ENCODE measurements around the gene RBM6. TPM values are rescaled to one million over a fixed set of nuclear protein-coding genes. Genes with fewer than 3 reads are reported as not detected.
A peak's percentile ranks its signal among the peaks of the same experiment; 100 is the strongest.

The RBM6 gene
- total and polyA plus RNA-seq, 2 experiments from 2014 or later = 66.6 to 97.6 TPM

- H3K4me3 Mint-ChIP-seq = peak overlapping the region; percentile 90
- H3K27me3 Mint-ChIP-seq (ENCODE audit: insufficient read depth, low read depth, poor library complexity) = peaks cover 11% of the 10 kb centered on the region
Observed at GRCh38 chr3:49928481-49929017, 11.4 kb upstream of the RBM6 start.

GRCh38 chr3:49929291-49930167 is 10.4 kb upstream of the RBM6 start, which contains the start of gene MON1A:
Gene MON1A, minus strand, starts transcription at chr3:49929811. Its CDS starts 16,465 bp downstream, at chr3:49913346.
- H3K27me3 ChIP-seq (ENCODE audit: insufficient read depth) = no peaks in the 10 kb centered on the region
- Mint-ChIP-seq H3K4me1 (peaks cover 23% of the 10 kb centered on the region), H3K27ac (peak within 1 kb of the TSS; percentile 95), H3K9me3 (no peaks in the 10 kb centered on the region), H3K36me3 (ENCODE audit: low read depth) (no peaks in the 10 kb centered on the region), H3K4me3 (peak within 1 kb of the TSS; percentile 90), H3K27me3 (ENCODE audit: insufficient read depth, low read depth, poor library complexity) (peaks cover 15% of the 10 kb centered on the region)
- H3K9me2 ChIP-seq (ENCODE audit: insufficient read depth) = no peaks in the 10 kb centered on the region; the same call in 1 of the 2 replicates
- H3K4me1 ChIP-seq (ENCODE audit: insufficient read depth) = peaks cover 19% of the 10 kb centered on the region
- no peaks in the 10 kb centered on the region for H3K79me2 ChIP-seq (replicated peaks; ENCODE audit: insufficient read depth)
- H3K36me3 ChIP-seq (ENCODE audit: insufficient read depth) = no peaks in the 10 kb centered on the region
- peak within 1 kb of the TSS; percentile 93 for H2AFZ ChIP-seq
- DNase-seq (ENCODE audit: low spot score) (peak; percentile 96), ATAC-seq (peak; percentile 87)
- peak within 1 kb of the TSS; percentile 10 for H3K27ac ChIP-seq (ENCODE audit: low read depth)
- no peaks in the 10 kb centered on the region for H4K20me1 ChIP-seq (replicated peaks; ENCODE audit: insufficient read depth)
- TF ChIP-seq, protein P1, sequence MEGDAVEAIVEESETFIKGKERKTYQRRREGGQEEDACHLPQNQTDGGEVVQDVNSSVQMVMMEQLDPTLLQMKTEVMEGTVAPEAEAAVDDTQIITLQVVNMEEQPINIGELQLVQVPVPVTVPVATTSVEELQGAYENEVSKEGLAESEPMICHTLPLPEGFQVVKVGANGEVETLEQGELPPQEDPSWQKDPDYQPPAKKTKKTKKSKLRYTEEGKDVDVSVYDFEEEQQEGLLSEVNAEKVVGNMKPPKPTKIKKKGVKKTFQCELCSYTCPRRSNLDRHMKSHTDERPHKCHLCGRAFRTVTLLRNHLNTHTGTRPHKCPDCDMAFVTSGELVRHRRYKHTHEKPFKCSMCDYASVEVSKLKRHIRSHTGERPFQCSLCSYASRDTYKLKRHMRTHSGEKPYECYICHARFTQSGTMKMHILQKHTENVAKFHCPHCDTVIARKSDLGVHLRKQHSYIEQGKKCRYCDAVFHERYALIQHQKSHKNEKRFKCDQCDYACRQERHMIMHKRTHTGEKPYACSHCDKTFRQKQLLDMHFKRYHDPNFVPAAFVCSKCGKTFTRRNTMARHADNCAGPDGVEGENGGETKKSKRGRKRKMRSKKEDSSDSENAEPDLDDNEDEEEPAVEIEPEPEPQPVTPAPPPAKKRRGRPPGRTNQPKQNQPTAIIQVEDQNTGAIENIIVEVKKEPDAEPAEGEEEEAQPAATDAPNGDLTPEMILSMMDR (conservative IDR thresholded peaks at IDR 0.05; ENCODE audit: low read depth in 2 of 2) = peak; percentile 32 to 51
- peak; percentile 69 for TF ChIP-seq POLR2AphosphoS5 (IDR thresholded peaks at IDR 0.05; ENCODE audit: low read depth)
- TF ChIP-seq, protein P2, sequence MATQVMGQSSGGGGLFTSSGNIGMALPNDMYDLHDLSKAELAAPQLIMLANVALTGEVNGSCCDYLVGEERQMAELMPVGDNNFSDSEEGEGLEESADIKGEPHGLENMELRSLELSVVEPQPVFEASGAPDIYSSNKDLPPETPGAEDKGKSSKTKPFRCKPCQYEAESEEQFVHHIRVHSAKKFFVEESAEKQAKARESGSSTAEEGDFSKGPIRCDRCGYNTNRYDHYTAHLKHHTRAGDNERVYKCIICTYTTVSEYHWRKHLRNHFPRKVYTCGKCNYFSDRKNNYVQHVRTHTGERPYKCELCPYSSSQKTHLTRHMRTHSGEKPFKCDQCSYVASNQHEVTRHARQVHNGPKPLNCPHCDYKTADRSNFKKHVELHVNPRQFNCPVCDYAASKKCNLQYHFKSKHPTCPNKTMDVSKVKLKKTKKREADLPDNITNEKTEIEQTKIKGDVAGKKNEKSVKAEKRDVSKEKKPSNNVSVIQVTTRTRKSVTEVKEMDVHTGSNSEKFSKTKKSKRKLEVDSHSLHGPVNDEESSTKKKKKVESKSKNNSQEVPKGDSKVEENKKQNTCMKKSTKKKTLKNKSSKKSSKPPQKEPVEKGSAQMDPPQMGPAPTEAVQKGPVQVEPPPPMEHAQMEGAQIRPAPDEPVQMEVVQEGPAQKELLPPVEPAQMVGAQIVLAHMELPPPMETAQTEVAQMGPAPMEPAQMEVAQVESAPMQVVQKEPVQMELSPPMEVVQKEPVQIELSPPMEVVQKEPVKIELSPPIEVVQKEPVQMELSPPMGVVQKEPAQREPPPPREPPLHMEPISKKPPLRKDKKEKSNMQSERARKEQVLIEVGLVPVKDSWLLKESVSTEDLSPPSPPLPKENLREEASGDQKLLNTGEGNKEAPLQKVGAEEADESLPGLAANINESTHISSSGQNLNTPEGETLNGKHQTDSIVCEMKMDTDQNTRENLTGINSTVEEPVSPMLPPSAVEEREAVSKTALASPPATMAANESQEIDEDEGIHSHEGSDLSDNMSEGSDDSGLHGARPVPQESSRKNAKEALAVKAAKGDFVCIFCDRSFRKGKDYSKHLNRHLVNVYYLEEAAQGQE (IDR thresholded peaks at IDR 0.05; ENCODE audit: unreplicated experiment) = no peak
- TF ChIP-seq, protein P3, sequence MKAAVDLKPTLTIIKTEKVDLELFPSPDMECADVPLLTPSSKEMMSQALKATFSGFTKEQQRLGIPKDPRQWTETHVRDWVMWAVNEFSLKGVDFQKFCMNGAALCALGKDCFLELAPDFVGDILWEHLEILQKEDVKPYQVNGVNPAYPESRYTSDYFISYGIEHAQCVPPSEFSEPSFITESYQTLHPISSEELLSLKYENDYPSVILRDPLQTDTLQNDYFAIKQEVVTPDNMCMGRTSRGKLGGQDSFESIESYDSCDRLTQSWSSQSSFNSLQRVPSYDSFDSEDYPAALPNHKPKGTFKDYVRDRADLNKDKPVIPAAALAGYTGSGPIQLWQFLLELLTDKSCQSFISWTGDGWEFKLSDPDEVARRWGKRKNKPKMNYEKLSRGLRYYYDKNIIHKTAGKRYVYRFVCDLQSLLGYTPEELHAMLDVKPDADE (IDR thresholded peaks at IDR 0.05) = peak; percentile 68
- H3K4me2 ChIP-seq = peak within 1 kb of the TSS; percentile 80
- peaks cover 5% of the 10 kb centered on the region; the same call in 1 of the 2 replicates for H3F3A ChIP-seq (replicated peaks; ENCODE audit: low read depth)
- peak within 1 kb of the TSS; percentile 83 for H3K4me3 ChIP-seq

More at GRCh38 chr3:49928481-49929017, 11.4 kb upstream of the RBM6 start:
- ATAC-seq (no peak), DNase-seq (ENCODE audit: low spot score) (no peak)
- Histone ChIP-seq H3K27ac (ENCODE audit: low read depth) (no peak overlapping the region), H3K79me2 (replicated peaks; ENCODE audit: insufficient read depth) (no peaks in the 10 kb centered on the region), H3F3A (replicated peaks; ENCODE audit: low read depth) (peaks cover 5% of the 10 kb centered on the region; the same call in 1 of the 2 replicates), H3K9me2 (ENCODE audit: insufficient read depth) (no peaks in the 10 kb centered on the region; the same call in 1 of the 2 replicates), H3K4me1 (ENCODE audit: insufficient read depth) (peaks cover 19% of the 10 kb centered on the region), H3K4me3 (peak overlapping the region; percentile 83), H4K20me1 (replicated peaks; ENCODE audit: insufficient read depth) (no peaks in the 10 kb centered on the region), H3K4me2 (peak overlapping the region; percentile 80), H3K27me3 (ENCODE audit: insufficient read depth) (no peaks in the 10 kb centered on the region), H2AFZ (peak overlapping the region; percentile 93), H3K36me3 (ENCODE audit: insufficient read depth) (no peaks in the 10 kb centered on the region)
- Mint-ChIP-seq H3K9me3 (no peaks in the 10 kb centered on the region), H3K36me3 (ENCODE audit: low read depth) (no peaks in the 10 kb centered on the region), H3K4me1 (peaks cover 23% of the 10 kb centered on the region), H3K27ac (no peak overlapping the region)
- TF ChIP-seq ZNF114 (CRISPR knock-in tag; IDR thresholded peaks at IDR 0.05) (no peak), POLR2AphosphoS5 (IDR thresholded peaks at IDR 0.05; ENCODE audit: low read depth) (no peak), JUNB (IDR thresholded peaks at IDR 0.05; ENCODE audit: unreplicated experiment) (no peak)
- TF ChIP-seq, protein P1 (conservative IDR thresholded peaks at IDR 0.05; ENCODE audit: low read depth in 2 of 2) = no peak

All from GM23338 (cell line).